ENCODE data around the gene PRKCI.

DNA sequence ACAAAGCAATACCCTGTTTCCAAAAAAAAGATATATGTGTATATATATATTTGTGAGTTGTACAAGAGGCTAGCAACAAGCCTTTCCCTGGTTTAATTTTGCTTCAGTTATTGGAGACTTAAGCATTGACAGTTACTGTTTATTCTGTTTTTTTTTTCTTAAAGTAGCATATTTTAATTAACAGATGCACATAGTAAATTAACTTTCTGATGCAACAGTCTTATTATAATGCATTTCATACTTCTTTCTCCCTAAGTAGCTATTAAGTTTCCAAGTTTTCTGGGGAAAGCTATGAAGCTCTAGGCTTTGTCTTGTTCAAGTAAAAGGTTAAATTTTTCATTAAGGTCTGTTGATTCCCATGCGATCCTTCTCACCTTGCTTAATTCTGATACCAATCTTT is 17.9 kb downstream of the PRKCI start:
- no peak for TF ChIP-seq EZH2phosphoT487 (IDR thresholded peaks at IDR 0.05; ENCODE audit: borderline replicate concordance)
- TF ChIP-seq, protein P1, sequence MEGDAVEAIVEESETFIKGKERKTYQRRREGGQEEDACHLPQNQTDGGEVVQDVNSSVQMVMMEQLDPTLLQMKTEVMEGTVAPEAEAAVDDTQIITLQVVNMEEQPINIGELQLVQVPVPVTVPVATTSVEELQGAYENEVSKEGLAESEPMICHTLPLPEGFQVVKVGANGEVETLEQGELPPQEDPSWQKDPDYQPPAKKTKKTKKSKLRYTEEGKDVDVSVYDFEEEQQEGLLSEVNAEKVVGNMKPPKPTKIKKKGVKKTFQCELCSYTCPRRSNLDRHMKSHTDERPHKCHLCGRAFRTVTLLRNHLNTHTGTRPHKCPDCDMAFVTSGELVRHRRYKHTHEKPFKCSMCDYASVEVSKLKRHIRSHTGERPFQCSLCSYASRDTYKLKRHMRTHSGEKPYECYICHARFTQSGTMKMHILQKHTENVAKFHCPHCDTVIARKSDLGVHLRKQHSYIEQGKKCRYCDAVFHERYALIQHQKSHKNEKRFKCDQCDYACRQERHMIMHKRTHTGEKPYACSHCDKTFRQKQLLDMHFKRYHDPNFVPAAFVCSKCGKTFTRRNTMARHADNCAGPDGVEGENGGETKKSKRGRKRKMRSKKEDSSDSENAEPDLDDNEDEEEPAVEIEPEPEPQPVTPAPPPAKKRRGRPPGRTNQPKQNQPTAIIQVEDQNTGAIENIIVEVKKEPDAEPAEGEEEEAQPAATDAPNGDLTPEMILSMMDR (conservative IDR thresholded peaks at IDR 0.05; ENCODE audit: low read length): no peak
